ENCODE measurements around the gene EFCAB7.

Gene EFCAB7

GRCh38 chr1:63602629-63603028, 79.3 kb downstream of the EFCAB7 start:
- DNase-seq (ENCODE audit: low read depth, low spot score), result no peak

GRCh38 chr1:63603810-63604209, 80.5 kb downstream of the EFCAB7 start:
- no peak for DNase-seq (ENCODE audit: low read depth, low spot score)

DNA sequence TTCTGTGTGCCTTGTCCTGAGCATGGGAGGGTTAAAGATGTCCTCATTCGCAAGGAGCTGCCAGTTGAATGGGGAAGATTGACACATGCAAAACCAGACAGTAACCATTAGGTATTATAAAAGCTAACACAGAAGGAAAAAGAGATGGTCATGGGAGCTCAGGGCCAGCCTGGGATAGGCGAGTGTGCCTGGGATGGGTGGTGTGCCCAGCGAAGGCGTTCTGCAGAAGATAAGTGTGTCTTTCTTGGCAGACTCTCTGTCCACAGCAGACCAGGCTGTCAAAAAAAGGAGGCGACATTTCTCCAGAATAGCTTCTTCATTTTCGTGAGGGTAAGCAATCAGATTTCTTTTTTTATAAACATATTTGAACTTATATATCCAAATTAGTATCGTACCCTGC, 84.0 kb downstream of the EFCAB7 start:
- DNase-seq (ENCODE audit: low read depth, low spot score), result no peak

DNA sequence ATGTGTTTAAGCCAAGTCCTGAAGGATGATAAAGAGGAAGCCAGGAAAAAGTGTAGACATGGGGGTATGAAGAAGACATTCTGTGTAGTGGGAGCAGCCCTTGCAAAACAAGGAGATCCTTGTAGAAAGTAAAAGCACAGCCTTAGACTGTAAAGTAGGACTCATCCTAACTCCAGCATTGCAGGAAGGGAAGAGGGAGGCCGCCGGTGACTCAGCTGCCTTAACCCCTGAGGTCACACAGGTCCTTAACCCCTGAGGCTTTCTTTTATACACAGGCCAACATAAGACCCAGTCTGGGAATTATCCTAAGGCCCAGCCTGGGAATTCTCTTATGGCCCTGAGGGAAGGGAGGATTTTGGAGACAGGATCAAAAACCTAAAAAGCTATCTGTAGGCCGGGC, 87.9 kb downstream of the EFCAB7 start:
- DNase-seq (ENCODE audit: low read depth, low spot score), result no peak

DNA sequence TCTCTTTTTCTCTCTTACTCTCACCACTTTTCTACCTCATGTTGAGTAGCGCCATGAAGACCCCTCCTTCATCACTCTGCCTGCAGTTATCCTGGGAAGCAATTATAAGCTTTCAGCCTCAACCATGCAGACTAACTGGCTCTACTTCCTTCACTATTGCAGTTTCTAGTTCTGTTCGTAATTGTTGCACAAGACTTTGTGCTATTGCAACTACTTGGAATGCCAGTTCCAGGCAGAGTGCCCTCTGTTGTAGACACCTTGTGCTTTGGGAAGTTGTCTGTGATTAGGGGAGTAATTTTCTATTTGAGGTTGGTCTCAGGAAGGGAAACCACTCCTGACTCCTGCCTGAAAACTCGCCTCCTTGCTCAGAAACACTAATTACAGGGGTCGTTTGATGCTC, 89.2 kb downstream of the EFCAB7 start:
- DNase-seq (ENCODE audit: low read depth, low spot score), result no peak

DNA sequence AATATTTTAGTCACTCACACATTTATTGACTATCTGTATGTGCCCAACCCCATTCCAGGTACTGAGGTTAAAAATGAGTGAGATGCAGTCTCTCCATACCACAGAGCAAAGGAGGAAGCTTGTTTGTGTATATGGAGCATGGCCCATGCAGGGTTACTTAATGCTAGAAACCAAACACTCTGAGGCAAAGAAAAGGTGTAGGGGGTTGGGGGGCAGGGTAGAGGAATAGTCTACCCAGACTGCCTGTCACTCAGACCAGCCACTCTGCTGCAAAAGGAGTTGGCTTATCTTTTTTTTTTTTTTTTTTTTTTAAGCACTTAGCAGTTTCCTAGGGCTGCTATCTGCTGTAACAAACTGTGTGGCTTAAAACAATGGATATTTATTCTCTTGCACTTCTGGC, 89.6 kb downstream of the EFCAB7 start:
- DNase-seq (ENCODE audit: low read depth, low spot score), result no peak

- DNase-seq (ENCODE audit: low read depth, low spot score), result no peak
These were observed 92.6 kb downstream of the EFCAB7 start for GRCh38 chr1:63615768-63616420.

GRCh38 chr1:63617450-63617849, 94.1 kb downstream of the EFCAB7 start:
- DNase-seq (ENCODE audit: low read depth, low spot score), result no peak

DNA sequence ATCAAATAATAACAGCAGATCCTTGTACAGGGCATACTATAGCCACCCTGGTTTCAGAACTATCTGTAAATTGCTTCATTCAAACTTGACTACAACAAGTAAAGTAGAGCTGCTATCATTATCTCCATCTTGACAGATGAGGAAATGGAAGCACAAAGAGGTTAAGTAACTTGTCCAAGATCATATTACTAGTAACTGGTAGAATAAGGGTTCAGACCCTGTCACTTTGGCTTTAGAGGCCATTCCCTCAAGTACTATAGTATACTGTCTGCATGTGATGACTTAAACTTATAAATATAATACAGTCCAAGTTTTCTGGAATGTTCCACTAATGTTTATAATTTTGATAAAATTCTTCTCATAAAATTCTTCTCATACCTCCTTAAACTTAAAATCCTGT, 94.7 kb downstream of the EFCAB7 start:
- no peak for DNase-seq (ENCODE audit: low read depth, low spot score)

- DNase-seq (ENCODE audit: low read depth, low spot score), result no peak
These were observed 96.2 kb downstream of the EFCAB7 start for GRCh38 chr1:63619558-63619957.

- DNase-seq (ENCODE audit: low read depth, low spot score), result no peak
These were observed 97.3 kb downstream of the EFCAB7 start for GRCh38 chr1:63620671-63621070.

GRCh38 chr1:63621075-63621474, 97.8 kb downstream of the EFCAB7 start:
- no peak for DNase-seq (ENCODE audit: low read depth, low spot score)

- DNase-seq (ENCODE audit: low read depth, low spot score), result no peak
These were observed 98.4 kb downstream of the EFCAB7 start for GRCh38 chr1:63621698-63622097.
